Activated naive CD4-positive, alpha-beta T cell treated with anti-CD3 and anti-CD28 coated beads, Interleukin-2, amount 50 U/mL, for 24 hours (primary cell): ENCODE results near the gene PNPLA1.

ENCODE experiments used
- H3K27ac Mint-ChIP-seq: one replicate; pipeline ENCODE4 v1.8.0; 2021; ENCODE audit warnings: mild to moderate bottlenecking, mixed read lengths
- H3K27me3 Mint-ChIP-seq: one replicate; pipeline ENCODE4 v1.8.0; 2021; ENCODE audit warnings: mixed read lengths
- H3K36me3 Mint-ChIP-seq: one replicate; pipeline ENCODE4 v1.8.0; 2021; ENCODE audit warnings: mixed read lengths
- H3K4me1 Mint-ChIP-seq: one replicate; pipeline ENCODE4 v1.8.0; 2021; ENCODE audit warnings: mixed read lengths
- H3K4me3 Mint-ChIP-seq: one replicate; pipeline ENCODE4 v1.8.0; 2021; ENCODE audit warnings: mild to moderate bottlenecking, mixed read lengths
- H3K9me3 Mint-ChIP-seq: one replicate; pipeline ENCODE4 v1.8.0; 2021; ENCODE audit warnings: mixed read lengths

Gene PNPLA1

GRCh38 chr6:36269834-36270705 is at the start of gene PNPLA1:
PNPLA1 (plus strand) TSS chr6:36270060; CDS start chr6:36270460, 400 bp downstream.
- Mint-ChIP-seq H3K4me3 (no peak within 1 kb of the TSS), H3K9me3 (no peaks in the 10 kb centered on the region), H3K27me3 (peaks cover 4% of the 10 kb centered on the region), H3K4me1 (no peaks in the 10 kb centered on the region), H3K36me3 (no peaks in the 10 kb centered on the region), H3K27ac (no peak within 1 kb of the TSS)

GRCh38 chr6:36220226-36220625 is 49.6 kb upstream of the PNPLA1 start:
- Mint-ChIP-seq H3K27me3 (no peaks in the 10 kb centered on the region), H3K4me3 (no peak overlapping the region), H3K27ac (no peak overlapping the region), H3K4me1 (no peaks in the 10 kb centered on the region), H3K9me3 (no peaks in the 10 kb centered on the region), H3K36me3 (peaks cover 26% of the 10 kb centered on the region)

GRCh38 chr6:36221674-36222073 is 48.2 kb upstream of the PNPLA1 start:
- H3K4me1 Mint-ChIP-seq, result no peaks in the 10 kb centered on the region
- H3K27me3 Mint-ChIP-seq, result no peaks in the 10 kb centered on the region
- H3K4me3 Mint-ChIP-seq, result no peak overlapping the region
- H3K9me3 Mint-ChIP-seq, result no peaks in the 10 kb centered on the region
- peaks cover 22% of the 10 kb centered on the region for H3K36me3 Mint-ChIP-seq
- H3K27ac Mint-ChIP-seq, result no peak overlapping the region

GRCh38 chr6:36222924-36223323 is 46.9 kb upstream of the PNPLA1 start:
- Mint-ChIP-seq H3K27ac (no peak overlapping the region), H3K4me3 (no peak overlapping the region), H3K9me3 (no peaks in the 10 kb centered on the region), H3K36me3 (peaks cover 19% of the 10 kb centered on the region), H3K4me1 (no peaks in the 10 kb centered on the region), H3K27me3 (no peaks in the 10 kb centered on the region)

GRCh38 chr6:36223706-36224105 is 46.2 kb upstream of the PNPLA1 start:
- no peaks in the 10 kb centered on the region for H3K4me1 Mint-ChIP-seq
- no peak overlapping the region for H3K27ac Mint-ChIP-seq
- no peaks in the 10 kb centered on the region for H3K27me3 Mint-ChIP-seq
- H3K4me3 Mint-ChIP-seq, result no peak overlapping the region
- H3K36me3 Mint-ChIP-seq, result peaks cover 17% of the 10 kb centered on the region
- no peaks in the 10 kb centered on the region for H3K9me3 Mint-ChIP-seq

- no peaks in the 10 kb centered on the region for H3K27me3 Mint-ChIP-seq
- no peak overlapping the region for H3K4me3 Mint-ChIP-seq
- H3K27ac Mint-ChIP-seq, result no peak overlapping the region
- H3K4me1 Mint-ChIP-seq, result no peaks in the 10 kb centered on the region
- peaks cover 15% of the 10 kb centered on the region for H3K36me3 Mint-ChIP-seq
- H3K9me3 Mint-ChIP-seq, result no peaks in the 10 kb centered on the region
These were observed 44.9 kb upstream of the PNPLA1 start for GRCh38 chr6:36224918-36225461.

GRCh38 chr6:36226438-36227047 is 43.3 kb upstream of the PNPLA1 start:
- H3K4me1 Mint-ChIP-seq, result no peaks in the 10 kb centered on the region
- no peaks in the 10 kb centered on the region for H3K27me3 Mint-ChIP-seq
- H3K27ac Mint-ChIP-seq, result no peak overlapping the region
- peaks cover 18% of the 10 kb centered on the region for H3K36me3 Mint-ChIP-seq
- H3K9me3 Mint-ChIP-seq, result no peaks in the 10 kb centered on the region
- no peak overlapping the region for H3K4me3 Mint-ChIP-seq

GRCh38 chr6:36227379-36228228 is 42.3 kb upstream of the PNPLA1 start:
- Mint-ChIP-seq H3K27me3 (no peaks in the 10 kb centered on the region), H3K4me3 (no peak overlapping the region), H3K36me3 (peaks cover 18% of the 10 kb centered on the region), H3K4me1 (no peaks in the 10 kb centered on the region), H3K27ac (no peak overlapping the region), H3K9me3 (no peaks in the 10 kb centered on the region)

GRCh38 chr6:36229223-36229622 is 40.6 kb upstream of the PNPLA1 start:
- H3K4me3 Mint-ChIP-seq, result no peak overlapping the region
- no peaks in the 10 kb centered on the region for H3K4me1 Mint-ChIP-seq
- H3K9me3 Mint-ChIP-seq, result no peaks in the 10 kb centered on the region
- H3K27me3 Mint-ChIP-seq, result no peaks in the 10 kb centered on the region
- H3K36me3 Mint-ChIP-seq, result peaks cover 11% of the 10 kb centered on the region
- no peak overlapping the region for H3K27ac Mint-ChIP-seq

GRCh38 chr6:36230371-36230770 is 39.5 kb upstream of the PNPLA1 start:
- no peak overlapping the region for H3K27ac Mint-ChIP-seq
- no peaks in the 10 kb centered on the region for H3K27me3 Mint-ChIP-seq
- no peak overlapping the region for H3K4me3 Mint-ChIP-seq
- H3K4me1 Mint-ChIP-seq, result no peaks in the 10 kb centered on the region
- H3K36me3 Mint-ChIP-seq, result peaks cover 13% of the 10 kb centered on the region
- H3K9me3 Mint-ChIP-seq, result no peaks in the 10 kb centered on the region

- Mint-ChIP-seq H3K9me3 (no peaks in the 10 kb centered on the region), H3K27me3 (no peaks in the 10 kb centered on the region), H3K4me1 (no peaks in the 10 kb centered on the region), H3K4me3 (no peak overlapping the region), H3K36me3 (peaks cover 13% of the 10 kb centered on the region), H3K27ac (no peak overlapping the region)
These were observed 37.7 kb upstream of the PNPLA1 start for GRCh38 chr6:36232172-36232571.

GRCh38 chr6:36235309-36235708 is 34.6 kb upstream of the PNPLA1 start:
- H3K4me3 Mint-ChIP-seq, result no peak overlapping the region
- no peak overlapping the region for H3K27ac Mint-ChIP-seq
- no peaks in the 10 kb centered on the region for H3K9me3 Mint-ChIP-seq
- peaks cover 11% of the 10 kb centered on the region for H3K36me3 Mint-ChIP-seq
- H3K4me1 Mint-ChIP-seq, result no peaks in the 10 kb centered on the region
- H3K27me3 Mint-ChIP-seq, result no peaks in the 10 kb centered on the region

GRCh38 chr6:36235862-36236261 is 34.0 kb upstream of the PNPLA1 start:
- Mint-ChIP-seq H3K36me3 (peaks cover 10% of the 10 kb centered on the region), H3K4me1 (no peaks in the 10 kb centered on the region), H3K27ac (no peak overlapping the region), H3K27me3 (no peaks in the 10 kb centered on the region), H3K9me3 (no peaks in the 10 kb centered on the region), H3K4me3 (no peak overlapping the region)

- peaks cover 1% of the 10 kb centered on the region for H3K27me3 Mint-ChIP-seq
- no peaks in the 10 kb centered on the region for H3K9me3 Mint-ChIP-seq
These were observed 30.1 kb upstream of the PNPLA1 start for GRCh38 chr6:36239774-36240173.

GRCh38 chr6:36241728-36242127 is 28.1 kb upstream of the PNPLA1 start:
- Mint-ChIP-seq H3K9me3 (no peaks in the 10 kb centered on the region), H3K4me3 (no peak overlapping the region), H3K36me3 (peaks cover 3% of the 10 kb centered on the region), H3K4me1 (peaks cover 13% of the 10 kb centered on the region), H3K27me3 (peaks cover 1% of the 10 kb centered on the region), H3K27ac (no peak overlapping the region)

More at GRCh38 chr6:36239774-36240173, 30.1 kb upstream of the PNPLA1 start:
- H3K4me3 Mint-ChIP-seq, result no peak overlapping the region
- H3K36me3 Mint-ChIP-seq, result peaks cover 3% of the 10 kb centered on the region
- peaks cover 13% of the 10 kb centered on the region for H3K4me1 Mint-ChIP-seq
- no peak overlapping the region for H3K27ac Mint-ChIP-seq
